ENCODE measurements around the gene CDX2. TPM values are rescaled to one million over a fixed set of nuclear protein-coding genes. Genes with fewer than 3 reads are reported as not detected.
A peak's percentile ranks its signal among the peaks of the same experiment; 100 is the strongest.

CDX2 gene
- total and polyA plus RNA-seq, 2 donors (not counting 1 experiment from before 2014, with no cell fraction given), result not detected

- Histone ChIP-seq H3K4me3 (ENCODE audit: control extremely low read depth in 1 of 5, extremely low read depth in 1 of 5, insufficient read depth in 1 of 5, low read depth in 2 of 5, low read length in 4 of 5) (no peak overlapping the region), H3K27me3 (replicated peaks in 1 of 4; ENCODE audit: control extremely low read depth in 1 of 4, control insufficient read depth in 3 of 4, insufficient read depth in 4 of 4, low read length in 3 of 4) (peaks cover 0 to 91% (median 66%) of the 10 kb centered on the region in 4 experiments), H3K36me3 (replicated peaks in 1 of 2; ENCODE audit: control extremely low read depth in 1 of 2, control insufficient read depth in 1 of 2, extremely low read depth in 1 of 2, insufficient read depth in 2 of 2, low read length in 1 of 2) (no peaks in the 10 kb centered on the region), H2AFZ (ENCODE audit: insufficient read depth, low read depth, low read length, poor library complexity, severe bottlenecking) (no peak overlapping the region), H3K4me2 (replicated peaks; ENCODE audit: low read depth, low read length, poor library complexity, severe bottlenecking) (no peak overlapping the region), H3K27ac (ENCODE audit: low read length in 2 of 2) (no peak overlapping the region), H3K79me2 (ENCODE audit: control insufficient read depth, insufficient read depth, low read length) (no peaks in the 10 kb centered on the region), H3K4me1 (ENCODE audit: control insufficient read depth in 2 of 2, insufficient read depth in 2 of 2, low read length in 2 of 2) (peaks cover 50 to 61% of the 10 kb centered on the region in 2 donors), H3K9me3 (ENCODE audit: control extremely low read depth in 1 of 3, control insufficient read depth in 2 of 3, insufficient read depth in 1 of 3, low read length in 2 of 3) (peaks cover 0 to 54% (median 0%) of the 10 kb centered on the region in 3 donors), H4K20me1 (ENCODE audit: control insufficient read depth, insufficient read depth, low read length, poor library complexity, severe bottlenecking) (no peaks in the 10 kb centered on the region), H3K9ac (ENCODE audit: low read length) (no peak overlapping the region)
- H3K27ac Mint-ChIP-seq, result no peak overlapping the region
- intact Hi-C loops (cut with micrococcal nuclease), result no loop called here
- no peak for TF ChIP-seq EZH2 (IDR thresholded peaks at IDR 0.05; ENCODE audit: borderline replicate concordance, insufficient read depth, low read depth, low read length, poor library complexity, severe bottlenecking)
- TF ChIP-seq CTCF (IDR thresholded peaks at IDR 0.05), result no peak
- peaks cover 75% of the 10 kb centered on the region for H3K27me3 Mint-ChIP-seq
- H3K4me1 Mint-ChIP-seq, result peaks cover 42% of the 10 kb centered on the region
- 40% methylated on average over 12 of the region's 13 CpGs for WGBS (ENCODE audit: insufficient coverage)
- H3K4me3 Mint-ChIP-seq, result no peak overlapping the region
- DNase-seq (no peak), ATAC-seq (ENCODE audit: low read depth) (no peak)
- H3K9me3 Mint-ChIP-seq (ENCODE audit: insufficient read depth), result no peaks in the 10 kb centered on the region
- POLR2A ChIA-PET, result no interaction called here
- CTCF ChIA-PET, result interaction anchor here (1.2 kb wide), 1 partner anchor 9 kb away, joined by 3 read pairs; no protein-coding TSS in a partner anchor
Measured at GRCh38 chr13:27971236-27971645, 2.1 kb upstream of the CDX2 start.

- Mint-ChIP-seq H3K9me3 (ENCODE audit: insufficient read depth) (no peaks in the 10 kb centered on the region), H3K4me3 (peak overlapping the region; percentile 8), H3K27me3 (peaks cover 76% of the 10 kb centered on the region), H3K4me1 (peaks cover 39% of the 10 kb centered on the region), H3K27ac (no peak overlapping the region)
- Histone ChIP-seq H3K27ac (ENCODE audit: low read length in 2 of 2) (no peak overlapping the region), H3K4me2 (replicated peaks; ENCODE audit: low read depth, low read length, poor library complexity, severe bottlenecking) (peak overlapping the region; percentile 22), H3K27me3 (replicated peaks in 1 of 4; ENCODE audit: control extremely low read depth in 1 of 4, control insufficient read depth in 3 of 4, insufficient read depth in 4 of 4, low read length in 3 of 4) (peaks cover 0 to 91% (median 69%) of the 10 kb centered on the region in 4 experiments), H3K9ac (ENCODE audit: low read length) (no peak overlapping the region), H3K36me3 (replicated peaks in 1 of 2; ENCODE audit: control extremely low read depth in 1 of 2, control insufficient read depth in 1 of 2, extremely low read depth in 1 of 2, insufficient read depth in 2 of 2, low read length in 1 of 2) (no peaks in the 10 kb centered on the region), H3K79me2 (ENCODE audit: control insufficient read depth, insufficient read depth, low read length) (no peaks in the 10 kb centered on the region), H4K20me1 (ENCODE audit: control insufficient read depth, insufficient read depth, low read length, poor library complexity, severe bottlenecking) (no peaks in the 10 kb centered on the region), H3K9me3 (ENCODE audit: control extremely low read depth in 1 of 3, control insufficient read depth in 2 of 3, insufficient read depth in 1 of 3, low read length in 2 of 3) (peaks cover 0 to 55% (median 0%) of the 10 kb centered on the region in 3 donors), H2AFZ (ENCODE audit: insufficient read depth, low read depth, low read length, poor library complexity, severe bottlenecking) (no peak overlapping the region), H3K4me3 (ENCODE audit: control extremely low read depth in 1 of 5, extremely low read depth in 1 of 5, insufficient read depth in 1 of 5, low read depth in 2 of 5, low read length in 4 of 5) (no peak overlapping the region), H3K4me1 (ENCODE audit: control insufficient read depth in 2 of 2, insufficient read depth in 2 of 2, low read length in 2 of 2) (peaks cover 48 to 61% of the 10 kb centered on the region in 2 donors)
- intact Hi-C loops (cut with micrococcal nuclease), result no loop called here
- peak; percentile 38 for DNase-seq
- CTCF ChIA-PET, result interaction anchor here (0.5 to 3.4 kb wide), 6 partner anchors 10 to 996 kb away, joined by 3 to 15 read pairs (median 3); no protein-coding TSS in a partner anchor
- no peak for ATAC-seq (ENCODE audit: low read depth)
- WGBS (ENCODE audit: insufficient coverage), result 8% methylated on average over 46 of the region's 53 CpGs
- no peak for TF ChIP-seq EZH2 (IDR thresholded peaks at IDR 0.05; ENCODE audit: borderline replicate concordance, insufficient read depth, low read depth, low read length, poor library complexity, severe bottlenecking)
- TF ChIP-seq CTCF (IDR thresholded peaks at IDR 0.05), result no peak
- POLR2A ChIA-PET, result no interaction called here
Measured at GRCh38 chr13:27970382-27971235, 1.5 kb upstream of the CDX2 start.

All from B cell (primary cell).